Fibroblast of skin of left biceps (primary cell): ENCODE results near the gene ASCC3.

Experiments
- DNase-seq, 2 experiments: peaks; one replicate each; pipeline ENCODE4 v3.0.0-alpha.2; 2013; ENCODE audit warnings: low read depth in 2 of 2

The ASCC3 gene

GRCh38 chr6:100599088-100599770, 281.9 kb downstream of the ASCC3 start:
- DNase-seq, result no peak

DNA sequence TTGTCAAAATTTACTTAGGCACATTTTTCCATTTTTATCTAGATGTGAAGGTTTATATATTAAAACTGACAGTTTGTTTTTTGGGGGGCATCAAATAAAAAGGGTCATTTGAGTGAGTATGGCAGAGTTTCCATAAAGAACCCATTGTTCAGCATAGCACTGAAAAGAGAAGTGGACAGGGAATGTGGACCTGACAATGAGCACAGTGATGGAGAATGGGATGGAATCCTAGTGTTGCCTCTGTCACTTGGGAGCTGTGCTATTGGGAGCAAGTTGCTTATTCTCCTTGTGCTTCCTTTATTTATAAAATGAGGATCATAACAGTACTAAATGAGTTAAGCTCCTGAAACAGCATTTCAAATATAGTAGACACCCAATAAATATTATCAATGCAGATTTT, 285.7 kb downstream of the ASCC3 start:
- no peak for DNase-seq

- DNase-seq, result no peak
Observed at GRCh38 chr6:100593522-100593921, 287.6 kb downstream of the ASCC3 start.

- DNase-seq, result no peak
Observed at GRCh38 chr6:100592929-100593328, 288.2 kb downstream of the ASCC3 start.

DNA sequence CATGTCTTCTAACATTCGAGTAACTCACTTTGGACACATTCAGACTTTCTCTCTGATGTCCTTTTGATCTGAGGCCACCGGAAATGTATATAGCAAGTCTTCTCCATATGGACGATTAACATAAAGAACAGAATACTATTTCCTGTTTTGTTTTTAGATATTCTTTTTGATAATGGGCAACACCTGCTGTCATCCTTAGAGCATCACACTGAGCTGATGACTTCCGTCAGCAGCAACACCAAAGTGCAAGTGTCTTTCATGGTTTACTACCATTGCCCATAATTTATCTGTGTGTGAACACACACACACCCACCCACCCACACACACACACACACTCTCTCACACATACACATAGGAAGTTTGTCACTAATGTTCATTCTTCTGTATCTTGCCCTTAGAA, 303.7 kb downstream of the ASCC3 start:
- DNase-seq, result no peak

GRCh38 chr6:100575921-100576320, 305.2 kb downstream of the ASCC3 start:
- DNase-seq, result no peak

- no peak for DNase-seq
Observed at GRCh38 chr6:100574836-100575235, 306.3 kb downstream of the ASCC3 start.

- DNase-seq, result peak in 1 of 2 experiments; percentile 32
Observed at GRCh38 chr6:100573166-100573565, 308.0 kb downstream of the ASCC3 start.

DNA sequence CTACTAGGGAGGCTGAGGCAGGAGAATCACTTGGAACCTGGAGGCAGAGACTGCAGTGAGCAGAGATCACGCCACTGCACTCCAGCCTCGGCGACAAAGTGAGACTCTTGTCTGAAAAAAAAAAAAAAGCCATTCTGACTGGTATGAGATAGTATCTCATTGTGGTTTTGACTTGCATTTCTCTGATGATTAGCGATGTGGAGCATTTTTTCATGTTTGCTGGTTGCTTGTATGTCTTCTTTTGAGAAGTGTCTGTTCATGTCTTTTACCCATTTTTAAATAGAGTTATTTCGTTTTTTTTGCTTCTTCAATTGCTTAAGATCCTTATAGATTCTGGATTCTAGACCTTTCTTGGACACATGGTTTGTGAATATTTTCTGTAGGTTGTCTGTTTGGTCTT, 312.9 kb downstream of the ASCC3 start:
- no peak for DNase-seq

- DNase-seq, result no peak
Observed at GRCh38 chr6:100566563-100566962, 314.6 kb downstream of the ASCC3 start.

GRCh38 chr6:100565439-100566104, 315.6 kb downstream of the ASCC3 start:
- DNase-seq, result no peak

DNA sequence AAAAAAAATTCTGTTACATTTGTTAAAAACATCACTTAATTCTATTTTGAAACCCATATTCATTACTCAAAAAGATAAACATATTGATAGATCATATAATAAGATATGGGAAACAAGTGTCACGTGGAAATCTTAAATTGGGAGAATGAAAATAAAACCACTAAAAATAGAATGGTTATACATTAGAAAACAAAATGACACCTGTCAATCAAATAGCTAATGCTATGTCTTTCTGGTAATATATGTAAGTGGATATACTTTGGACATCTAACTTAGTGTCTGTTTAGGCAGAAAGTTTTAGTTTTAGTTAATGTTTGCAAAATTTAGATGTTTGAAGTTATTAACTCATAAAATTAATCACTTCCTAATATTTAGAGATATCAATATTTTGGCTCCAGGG, 321.3 kb downstream of the ASCC3 start:
- no peak for DNase-seq

- DNase-seq, result no peak
Observed at GRCh38 chr6:100554228-100554627, 326.9 kb downstream of the ASCC3 start.

- DNase-seq, result no peak
Observed at GRCh38 chr6:100553243-100553642, 327.9 kb downstream of the ASCC3 start.

DNA sequence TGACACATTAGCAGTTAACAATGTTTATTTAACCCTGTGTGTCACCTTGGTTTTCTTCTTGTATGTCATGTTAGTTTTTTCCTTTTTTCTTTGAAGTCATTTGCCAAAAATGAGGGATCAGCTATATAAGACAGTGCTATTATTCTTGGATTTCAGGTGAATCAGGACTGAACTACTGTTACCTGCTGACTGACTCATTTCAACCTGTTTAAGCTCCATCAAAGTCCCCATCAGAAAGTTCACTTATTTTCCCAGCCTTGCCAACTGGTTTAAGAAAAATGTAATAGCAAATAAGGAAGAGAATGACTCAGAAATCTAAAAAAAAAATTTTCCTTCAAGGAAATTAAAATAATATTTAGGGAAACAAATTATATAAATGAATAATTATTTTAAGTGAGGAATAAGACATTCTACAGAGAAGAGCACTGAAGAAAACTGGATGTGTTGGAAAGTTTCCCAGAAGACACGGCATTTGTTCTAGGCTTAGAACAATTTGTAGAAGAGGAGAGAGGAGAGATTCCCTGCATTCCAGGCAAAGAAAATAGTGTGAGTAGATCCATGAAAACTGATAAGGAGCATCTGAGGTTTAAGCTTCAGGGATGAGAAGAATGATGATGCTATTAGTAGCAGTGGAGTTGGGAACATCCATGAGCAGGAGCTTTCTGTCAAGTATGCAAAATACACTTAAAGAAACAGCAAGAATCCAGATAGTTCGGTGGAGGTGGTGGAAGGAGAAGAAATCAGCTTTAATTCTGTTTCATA, 331.5 kb downstream of the ASCC3 start:
- peak; percentile 57 to 62 for DNase-seq

- DNase-seq, result no peak
Observed at GRCh38 chr6:100538086-100538485, 343.0 kb downstream of the ASCC3 start.

DNA sequence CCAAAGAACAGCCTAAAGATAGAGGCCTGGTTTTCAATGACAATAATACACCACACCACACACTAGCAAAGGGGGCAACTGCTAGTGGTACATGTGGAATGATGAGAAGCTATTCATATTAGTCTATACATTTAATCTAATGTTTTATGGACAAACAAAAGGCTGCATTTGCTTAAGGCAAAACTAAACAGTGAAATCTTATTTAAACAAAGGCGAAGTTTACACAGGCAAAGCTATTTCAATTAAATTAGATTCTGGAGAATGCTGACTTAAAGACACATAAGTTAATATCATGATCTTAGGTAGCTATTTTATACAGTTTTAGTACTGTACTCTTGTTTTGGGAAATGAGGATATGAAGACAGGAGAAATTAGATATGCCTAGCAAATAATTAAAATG, 362.5 kb downstream of the ASCC3 start:
- no peak for DNase-seq

GRCh38 chr6:100517633-100518032, 363.5 kb downstream of the ASCC3 start:
- no peak for DNase-seq

DNA sequence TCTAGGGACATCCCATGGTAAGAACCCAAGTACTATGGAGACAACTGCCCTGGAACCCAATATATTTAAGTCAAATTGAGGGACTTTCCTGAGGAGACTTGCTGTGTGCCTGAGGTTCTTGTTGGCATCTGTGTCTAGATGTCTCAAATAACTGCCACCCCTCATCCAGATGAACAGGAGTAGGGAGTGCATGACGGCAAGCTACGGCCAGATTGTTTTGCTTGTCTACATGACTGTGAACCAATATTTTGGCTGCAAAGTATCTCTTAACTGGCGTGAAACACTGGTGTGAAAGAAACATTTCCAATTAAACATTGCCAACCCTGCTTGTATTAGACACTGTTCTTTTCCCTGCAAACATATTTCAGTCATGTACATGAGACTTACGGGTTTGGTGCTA, 364.0 kb downstream of the ASCC3 start:
- DNase-seq, result no peak

- no peak for DNase-seq
Observed at GRCh38 chr6:100514660-100515059, 366.5 kb downstream of the ASCC3 start.

DNA sequence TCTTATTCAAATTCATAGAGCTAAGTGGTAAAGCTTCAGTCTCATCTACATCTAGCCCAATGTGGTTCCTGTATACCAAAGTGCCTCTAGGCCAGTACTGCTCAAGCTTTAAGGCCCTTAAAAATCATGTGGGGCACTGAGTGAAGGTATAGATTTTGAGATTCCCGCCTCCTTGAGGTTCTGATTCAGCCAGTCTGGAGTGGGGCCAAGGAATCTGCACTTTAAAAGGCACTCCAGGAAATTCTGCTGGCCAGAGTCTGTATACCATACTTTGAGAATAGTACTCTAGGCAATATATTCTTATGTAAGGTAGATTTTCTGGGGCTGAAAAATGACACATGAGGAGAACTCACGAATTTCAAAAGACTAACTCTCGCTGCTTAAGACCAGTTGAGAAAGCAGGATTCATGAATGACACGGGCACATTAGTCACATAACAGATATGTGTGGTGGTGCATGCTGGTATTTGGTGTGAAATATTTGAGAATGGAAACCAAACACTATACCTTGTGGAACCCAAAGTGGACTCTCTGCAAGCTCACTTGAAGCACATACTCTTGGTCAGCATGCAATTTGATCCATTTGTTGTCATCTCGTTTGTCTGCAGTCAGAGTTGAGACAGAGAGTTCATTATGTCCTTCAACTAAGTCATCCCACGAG, 368.8 kb downstream of the ASCC3 start:
- DNase-seq, result peak in 1 of 2 experiments; percentile 13

- DNase-seq, result no peak
Observed at GRCh38 chr6:100509101-100509500, 372.0 kb downstream of the ASCC3 start.
